HG02610 (cell line): ENCODE results near the gene PPP1R14C.

Experiments
- ATAC-seq: cut with Tn5 transposase; IDR thresholded peaks from one replicate; pipeline ENCODE4 v1.9.1; 2021; ENCODE audit warnings: mild to moderate bottlenecking, moderate library complexity; ENCODE audit not compliant: unreplicated experiment

Gene PPP1R14C

GRCh38 chr6:150288456-150288855, 145.6 kb downstream of the PPP1R14C start:
- no peak for ATAC-seq

- no peak for ATAC-seq
Observed at GRCh38 chr6:150289454-150290071, 146.7 kb downstream of the PPP1R14C start.

GRCh38 chr6:150290429-150290828, 147.6 kb downstream of the PPP1R14C start:
- ATAC-seq: no peak

GRCh38 chr6:150291968-150292710, 149.3 kb downstream of the PPP1R14C start:
- no peak for ATAC-seq

- no peak for ATAC-seq
Observed at GRCh38 chr6:150293019-150293418, 150.2 kb downstream of the PPP1R14C start.

GRCh38 chr6:150293423-150294173, 150.8 kb downstream of the PPP1R14C start:
- ATAC-seq: no peak

- no peak for ATAC-seq
Observed at GRCh38 chr6:150296890-150297289, 154.0 kb downstream of the PPP1R14C start.

- no peak for ATAC-seq
Observed at GRCh38 chr6:150297327-150298029, 154.6 kb downstream of the PPP1R14C start.

GRCh38 chr6:150298030-150298380, 155.2 kb downstream of the PPP1R14C start:
- no peak for ATAC-seq

- ATAC-seq: no peak
Observed at GRCh38 chr6:150298676-150299075, 155.8 kb downstream of the PPP1R14C start.
